ENCODE data around the gene MIDN.

The MIDN gene

DNA sequence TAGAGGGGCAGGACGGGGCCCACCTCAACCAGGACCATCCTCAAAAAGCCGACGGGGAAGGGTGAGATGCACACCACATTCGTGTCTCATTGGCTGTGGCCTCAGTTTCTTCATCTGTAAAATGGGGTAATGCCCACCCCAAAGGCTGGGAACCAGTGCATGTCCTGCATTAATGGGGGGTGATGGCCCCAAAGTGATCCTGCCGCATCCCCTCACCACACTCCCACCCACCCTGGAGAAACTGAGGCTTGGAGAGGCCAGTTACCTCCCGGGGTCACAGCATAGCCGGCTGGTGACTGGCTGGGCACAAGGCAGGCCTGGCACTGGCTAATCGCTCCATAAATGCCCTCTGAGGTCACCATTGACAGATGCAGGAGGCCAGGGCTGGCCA lies 640 bp upstream of the MIDN start:
- no peak for TF ChIP-seq CTCF (IDR thresholded peaks at IDR 0.05; ENCODE audit: low read depth, low read length)

DNA sequence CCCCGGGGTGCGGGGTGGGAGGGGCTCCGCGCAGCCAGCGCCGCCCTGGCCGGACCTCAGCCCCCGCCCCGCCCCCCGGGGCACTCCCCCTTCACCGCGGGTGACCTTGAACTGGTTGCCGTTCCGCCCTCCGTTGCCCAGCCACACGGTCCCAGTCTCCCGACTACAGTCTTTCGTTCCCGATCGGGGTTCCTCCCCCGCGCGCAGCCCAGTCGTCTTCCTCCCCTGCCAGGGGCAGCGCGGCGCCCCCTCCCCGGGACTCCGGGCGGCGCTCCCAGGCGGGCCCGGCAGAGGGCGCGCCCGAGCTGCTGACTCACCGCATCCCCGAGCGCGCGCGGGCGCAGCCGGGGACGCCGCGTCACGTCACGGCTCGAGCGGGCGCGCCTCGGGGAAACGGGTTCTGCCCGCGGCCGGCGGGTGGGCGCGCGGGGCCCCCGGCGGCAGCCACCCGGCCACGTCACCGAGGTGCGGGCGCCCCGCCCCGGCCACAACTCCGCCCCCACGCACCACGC lies 459 bp downstream of the MIDN start:
- TF ChIP-seq CTCF (IDR thresholded peaks at IDR 0.05; ENCODE audit: low read depth, low read length) = peak; percentile 21
- no peak for DNase-seq (ENCODE audit: extremely low read depth, low read depth)

More for the DNA sequence above, 640 bp upstream of the MIDN start:
- DNase-seq (ENCODE audit: extremely low read depth, low read depth) = no peak

DNA sequence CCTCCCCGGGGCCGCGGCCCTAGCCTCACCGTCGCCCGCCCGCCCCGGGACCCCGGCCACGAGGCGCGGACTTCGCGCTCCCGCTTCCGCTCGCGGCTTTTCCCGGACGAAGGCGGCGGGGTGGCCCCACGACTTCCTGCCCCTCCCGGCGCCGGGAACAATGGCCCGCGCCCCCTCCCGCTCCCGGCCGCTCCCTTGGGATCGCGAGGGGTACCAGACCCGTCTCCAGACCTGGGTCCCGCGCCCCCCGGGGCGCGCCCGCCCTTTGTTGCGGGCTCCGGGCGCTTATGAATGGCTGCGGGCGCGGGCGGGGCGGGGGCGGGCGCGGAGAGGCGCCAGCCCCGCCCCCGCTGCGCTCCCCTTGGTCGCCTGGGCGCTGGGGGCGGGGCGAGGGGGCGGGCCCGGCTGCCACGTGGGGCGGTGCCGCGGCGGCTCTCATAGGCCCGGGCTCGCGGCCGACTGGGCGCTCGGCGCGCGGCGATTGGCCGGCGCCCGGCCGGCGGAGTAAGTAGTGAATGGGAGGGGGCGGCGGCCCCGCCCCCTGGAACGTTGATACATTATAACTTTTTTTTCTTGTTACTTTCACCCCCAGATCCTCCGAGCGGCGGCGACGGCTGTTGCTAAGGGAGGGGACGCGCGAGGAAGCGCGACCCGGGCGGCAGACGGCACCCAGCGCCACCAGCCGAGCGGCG lies 1.1 kb downstream of the MIDN start:
- no peak for TF ChIP-seq CTCF (IDR thresholded peaks at IDR 0.05; ENCODE audit: low read depth, low read length)
- DNase-seq (ENCODE audit: extremely low read depth, low read depth) = peak; percentile 95

- no peak for TF ChIP-seq CTCF (IDR thresholded peaks at IDR 0.05; ENCODE audit: low read depth, low read length)
- DNase-seq (ENCODE audit: extremely low read depth, low read depth) = no peak
These were observed 1.6 kb downstream of the MIDN start for GRCh38 chr19:1249990-1250436.

DNA sequence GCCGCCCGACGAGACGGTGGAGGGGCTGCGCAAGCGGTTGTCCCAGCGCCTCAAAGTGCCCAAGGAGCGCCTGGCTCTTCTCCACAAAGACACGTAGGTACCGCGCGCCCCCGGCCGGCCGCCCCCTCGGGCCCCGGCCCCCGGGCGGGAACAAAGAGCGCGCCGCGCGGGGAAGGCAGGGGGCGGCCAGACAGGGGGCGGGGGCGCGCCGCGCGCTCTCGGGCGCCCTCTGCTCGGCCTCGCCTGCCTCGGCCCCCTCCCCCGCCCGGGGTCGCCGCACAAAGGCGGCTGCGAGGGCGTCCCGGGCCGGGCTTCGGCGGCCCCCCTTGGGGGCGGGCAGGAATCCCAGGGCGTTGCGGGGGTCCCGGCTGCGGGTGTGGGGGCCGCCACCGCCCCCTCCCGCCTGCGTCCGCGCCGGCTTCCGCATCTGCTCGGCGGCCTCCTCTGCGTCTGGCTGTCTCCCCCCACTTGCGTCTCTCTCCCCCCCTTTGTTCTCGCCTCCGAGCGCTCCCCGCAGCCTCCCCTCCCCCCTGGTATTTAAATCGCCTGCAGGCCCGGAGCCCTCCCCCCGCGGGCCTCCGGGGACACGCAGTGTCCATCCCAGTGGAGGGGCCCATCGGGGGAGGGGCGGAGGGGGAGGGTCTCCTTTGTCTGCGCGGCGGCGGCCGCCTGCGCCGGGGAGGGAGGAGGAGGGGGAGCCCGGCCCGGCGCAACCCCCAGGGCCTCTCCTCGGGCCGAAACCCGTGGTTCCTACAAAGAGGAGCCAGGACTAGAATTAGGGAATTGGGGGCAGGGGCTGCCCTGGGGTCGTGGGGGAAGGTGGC lies 2.3 kb downstream of the MIDN start:
- no peak for TF ChIP-seq CTCF (IDR thresholded peaks at IDR 0.05; ENCODE audit: low read depth, low read length)
- DNase-seq (ENCODE audit: extremely low read depth, low read depth) = no peak

DNA sequence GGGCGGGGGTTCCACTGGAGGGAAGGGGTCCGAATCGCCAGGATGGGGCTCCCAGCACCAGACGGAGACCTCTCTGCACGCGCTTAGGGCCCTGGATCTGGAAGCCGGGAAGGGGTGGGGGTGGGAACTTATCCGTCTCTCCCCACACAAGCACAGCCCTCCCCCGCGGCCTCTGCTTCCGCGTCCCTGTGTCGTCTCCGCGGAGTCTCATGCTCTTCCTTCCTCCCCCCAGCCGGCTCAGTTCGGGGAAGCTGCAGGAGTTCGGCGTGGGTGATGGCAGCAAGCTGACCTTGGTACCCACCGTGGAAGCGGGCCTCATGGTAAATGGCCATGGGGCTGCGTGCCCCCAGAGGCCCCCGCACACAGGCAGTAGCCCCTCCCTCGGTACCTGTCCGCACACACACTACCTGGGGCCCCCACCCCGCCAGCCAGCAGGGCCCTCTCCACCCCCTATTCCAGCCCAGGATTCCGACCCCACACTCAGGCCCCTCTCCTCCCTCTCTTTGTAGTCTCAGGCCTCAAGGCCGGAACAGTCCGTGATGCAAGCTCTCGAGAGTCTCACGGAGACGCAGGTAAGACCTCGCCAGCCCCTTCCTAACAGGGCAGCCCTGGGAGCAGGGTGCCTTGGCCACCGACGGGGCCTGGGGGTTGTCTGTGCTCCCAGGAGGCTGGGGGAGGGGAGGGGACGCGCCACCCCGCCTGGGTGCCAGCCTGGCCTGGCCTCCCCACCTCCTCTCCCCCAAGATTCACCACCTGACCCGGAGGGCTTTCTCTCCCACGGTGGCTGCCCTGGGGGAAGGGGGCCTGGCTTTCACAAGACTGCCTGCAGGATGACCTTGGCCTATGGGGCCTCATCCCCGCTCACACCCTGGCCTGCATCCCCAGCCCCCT lies 3.2 kb downstream of the MIDN start:
- no peak for DNase-seq (ENCODE audit: extremely low read depth, low read depth)
- TF ChIP-seq CTCF (IDR thresholded peaks at IDR 0.05; ENCODE audit: low read depth, low read length) = no peak

Measured in AG09319 (cell line).